ENCODE results near the gene DUOX2.
"Not testable (repeated sequence)": the region's sequence is repeated elsewhere in the genome, so short reads cannot be mapped to it uniquely, and the experiment has no call there.

Gene DUOX2

GRCh38 chr15:45138814-45139765 is 25.1 kb upstream of the DUOX2 start:
- DNase-seq = no peak

DNA sequence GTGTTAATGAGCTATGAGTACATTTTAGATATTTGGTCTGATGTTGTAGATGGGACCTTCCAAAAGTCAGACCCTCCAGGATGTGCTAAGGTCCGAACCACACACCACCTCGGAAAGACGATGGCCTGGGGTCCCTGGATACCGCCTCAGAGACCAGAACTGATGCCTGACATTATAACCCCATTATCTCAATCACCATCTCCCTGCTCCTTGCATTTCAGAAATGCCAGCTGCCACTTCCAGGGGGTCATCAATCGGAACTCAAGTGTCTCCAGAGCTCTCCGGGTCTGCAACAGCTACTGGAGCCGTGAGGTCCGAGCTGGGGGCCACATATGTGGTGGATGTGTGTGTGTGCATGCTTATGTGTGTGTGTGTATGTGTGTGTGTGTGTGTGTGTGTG is 23.7 kb upstream of the DUOX2 start:
- no peak for DNase-seq

GRCh38 chr15:45136378-45136764 is 22.4 kb upstream of the DUOX2 start:
- DNase-seq = no peak

- DNase-seq = not testable (repeated sequence)
Measured at GRCh38 chr15:45135705-45136377, 21.9 kb upstream of the DUOX2 start.

GRCh38 chr15:45134682-45135604 is 21.0 kb upstream of the DUOX2 start:
- DNase-seq = no peak

GRCh38 chr15:45134046-45134445 is 20.1 kb upstream of the DUOX2 start:
- DNase-seq = no peak

- no peak for DNase-seq
Measured at GRCh38 chr15:45133561-45133920, 19.6 kb upstream of the DUOX2 start.

GRCh38 chr15:45132844-45133560 is 19.0 kb upstream of the DUOX2 start:
- no peak for DNase-seq

GRCh38 chr15:45131510-45131909 is 17.5 kb upstream of the DUOX2 start:
- no peak for DNase-seq

DNA sequence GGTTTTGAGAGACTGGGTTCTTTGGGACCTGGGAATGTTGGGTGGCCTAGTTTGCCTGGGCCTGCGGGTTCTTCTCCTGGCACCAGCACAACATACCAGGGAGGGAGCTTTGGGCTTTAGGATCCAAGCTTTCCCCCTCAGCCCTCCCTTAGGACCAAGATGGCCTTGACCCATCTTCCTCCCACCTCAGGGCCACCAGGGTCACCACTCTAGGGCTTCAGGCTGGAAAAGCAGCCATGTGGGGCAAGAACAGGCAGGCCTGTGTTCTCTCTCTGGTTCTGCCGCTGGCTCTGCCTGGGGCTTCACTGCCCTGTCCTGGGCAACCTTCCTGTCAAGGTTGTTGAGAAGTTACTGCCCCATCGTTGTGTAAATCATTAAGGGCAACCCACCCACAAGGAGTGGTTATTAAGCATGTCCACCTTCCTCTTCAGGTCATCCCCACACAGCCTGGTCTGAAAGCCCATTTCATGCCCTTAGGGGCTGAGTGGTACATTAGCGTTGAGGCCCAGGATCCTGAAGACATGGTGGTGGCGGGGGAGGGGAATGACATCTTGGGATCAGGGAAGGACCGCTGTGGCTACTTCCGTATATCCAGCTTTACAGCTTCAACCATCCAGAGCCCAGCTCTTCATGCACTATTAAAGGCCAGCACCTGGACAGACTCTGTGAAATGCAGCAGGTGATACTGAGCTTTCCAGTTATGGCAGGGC is 16.5 kb upstream of the DUOX2 start:
- DNase-seq = no peak

GRCh38 chr15:45129651-45130129 is 15.7 kb upstream of the DUOX2 start, which contains the start of the genes DUOX1 and DUOXA1:
Gene DUOX1 (plus strand): TSS chr15:45129994. CDS start chr15:45131967, 1,973 bp downstream.
Gene DUOXA1 (minus strand): TSS chr15:45129879. CDS start chr15:45123014, 6,865 bp downstream.
- no peak for DNase-seq

- no peak for DNase-seq
Measured at GRCh38 chr15:45128971-45129639, 15.1 kb upstream of the DUOX2 start.

DNA sequence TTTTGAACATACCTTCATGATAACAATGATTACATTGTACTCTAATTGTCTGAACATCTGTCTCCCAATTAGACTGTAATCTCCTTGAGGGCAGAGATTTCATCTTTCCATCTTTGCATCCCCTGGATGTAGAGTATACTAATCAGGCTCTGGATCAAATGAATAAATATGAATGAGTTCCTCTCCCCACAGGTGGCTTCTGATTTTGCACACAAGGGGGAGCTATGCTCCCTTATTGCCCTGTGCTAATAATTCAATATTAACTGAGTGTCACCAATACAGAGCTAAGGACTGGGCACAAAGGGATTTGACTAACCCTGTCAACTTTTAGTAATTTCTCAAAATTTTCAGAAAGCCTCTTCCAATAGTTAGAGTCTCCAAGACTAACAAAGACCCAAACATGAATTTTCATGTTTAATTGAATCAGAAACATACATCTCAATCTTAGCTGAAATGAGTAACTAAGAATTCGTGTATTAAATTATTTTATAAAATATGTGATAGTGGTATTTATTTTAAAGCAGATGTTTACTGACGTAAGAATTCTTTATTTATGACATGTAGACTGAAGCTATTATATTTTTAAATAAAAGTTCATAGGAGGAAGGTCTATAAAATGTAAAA is 12.7 kb upstream of the DUOX2 start:
- peak; percentile 22 for DNase-seq

DNA sequence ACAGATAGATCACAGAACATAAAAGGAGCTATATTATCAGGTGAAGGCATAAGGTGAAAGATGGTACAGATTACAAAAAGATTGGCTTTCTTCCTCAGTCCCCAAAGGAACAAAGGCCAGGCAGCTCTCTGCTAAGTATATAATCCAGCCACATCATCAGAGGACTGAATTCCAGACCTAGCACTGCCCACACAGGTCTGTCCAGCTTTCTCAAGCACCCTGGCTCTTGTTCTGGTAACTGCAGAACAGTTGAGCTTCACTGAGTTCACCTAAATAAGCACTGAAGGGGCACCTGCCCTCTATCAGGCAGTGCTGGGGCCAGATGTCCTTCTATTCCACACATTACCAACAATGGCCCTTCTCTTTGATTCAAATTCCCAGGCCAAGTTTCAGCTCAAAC is 9.4 kb upstream of the DUOX2 start:
- no peak for DNase-seq

DNA sequence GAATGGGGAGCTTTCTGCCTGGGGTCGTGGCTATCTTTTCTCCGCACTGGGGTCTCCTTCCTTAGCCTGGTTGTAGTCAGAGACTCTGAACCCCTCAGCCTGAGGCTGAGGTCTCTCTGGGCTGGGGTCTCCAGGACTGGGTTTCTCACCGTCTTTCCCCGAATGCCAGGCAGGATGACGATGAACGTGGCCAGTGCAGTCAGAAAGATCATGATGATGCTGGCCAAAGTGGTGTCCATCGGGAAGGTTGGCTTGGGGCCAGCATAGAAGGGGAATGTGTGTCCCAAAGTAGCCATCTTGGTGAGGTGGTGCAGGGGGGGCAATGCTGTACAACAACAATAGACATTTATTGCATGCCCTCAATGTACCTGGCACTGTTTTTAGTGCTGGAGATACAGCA is 8.7 kb upstream of the DUOX2 start:
- no peak for DNase-seq

- DNase-seq = peak; percentile 77
Measured at GRCh38 chr15:45121706-45122417, 7.9 kb upstream of the DUOX2 start.

- no peak for DNase-seq
Measured at GRCh38 chr15:45121020-45121419, 7.0 kb upstream of the DUOX2 start.

DNA sequence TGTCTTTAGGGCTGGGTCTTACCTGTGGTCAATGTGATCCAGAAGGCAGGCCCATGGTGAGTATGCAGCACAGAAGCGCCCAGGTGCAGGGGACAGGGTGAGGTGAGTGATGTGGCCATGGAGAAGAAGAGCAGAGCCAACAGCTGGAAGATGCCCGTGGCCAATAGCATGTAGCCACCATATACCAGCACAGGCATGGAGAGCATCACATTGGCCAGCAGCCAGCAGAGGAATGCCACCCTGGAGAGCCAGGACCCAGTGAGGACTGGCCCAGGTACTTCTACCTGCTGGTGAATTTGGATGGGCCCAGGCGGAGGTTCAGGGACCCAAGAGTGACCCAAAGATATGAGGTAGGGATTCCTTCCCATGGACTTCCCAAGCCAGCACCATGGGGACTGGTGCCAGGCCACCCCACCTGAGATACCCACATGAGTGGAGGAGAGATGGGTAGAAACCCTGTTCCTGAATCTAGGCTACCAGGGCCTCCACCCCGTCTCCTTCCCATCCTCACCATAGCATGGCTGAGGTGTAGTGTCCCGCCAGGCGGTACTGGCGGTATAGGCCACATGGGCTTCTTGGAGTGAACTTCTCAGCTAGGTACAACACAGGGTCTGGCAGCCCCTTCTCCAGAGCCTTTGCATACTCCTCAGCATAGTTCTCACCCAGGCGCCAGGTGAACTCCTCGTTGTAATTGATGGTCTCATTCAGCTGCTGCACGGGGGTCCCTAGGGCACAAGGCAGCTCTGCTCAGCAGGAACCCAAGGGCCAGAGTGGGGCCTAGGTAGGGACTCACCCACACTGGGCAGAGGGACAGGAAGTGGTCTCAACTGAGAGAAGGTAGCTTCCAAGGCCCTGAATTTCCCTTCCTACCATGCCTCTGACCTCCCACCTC is 6.4 kb upstream of the DUOX2 start:
- no peak for DNase-seq
